K562 (cell line): Measurements from ENCODE around the gene BEX3. TPM values are rescaled to one million over a fixed set of nuclear protein-coding genes. Genes with fewer than 3 reads are reported as not detected.

ENCODE experiments used
- ATAC-seq: fragments of 200-7000 bp; cut with Tn5 transposase; 3 replicates; pipeline ENCODE4 v1.9.1; 2020; ENCODE audit warnings: moderate library complexity
- Bru-seq: library from RNA; stranded (reverse); fragments of 400-500 nt; gene quantifications from one replicate; lab custom pipeline; 2021; lab: Mats Ljungman, UMichigan
- BruChase-seq, 2 experiments: library from RNA; stranded (reverse); fragments of 400-500 nt; gene quantifications; one replicate each; lab custom pipeline; 2021; lab: Mats Ljungman, UMichigan
- BruUV-seq: library from RNA; stranded (reverse); fragments of 400-500 nt; replicated peaks from 2 replicates; lab custom pipeline; 2021; lab: Mats Ljungman, UMichigan
- CTCF ChIA-PET: fragments of 300-600 bp; formaldehyde crosslinking; extraction: SDS; loops from one replicate; lab custom pipeline; 2021; ENCODE audit warnings: low intra/inter-chr PET ratio; lab: Yijun Ruan, JAX
- POLR2A ChIA-PET: fragments of 300-600, 350-650 bp; sonication (Branson Sonifier 250); formaldehyde crosslinking; extraction: SDS; loops from one replicate; lab custom pipeline; 2021; ENCODE audit warnings: antibody characterized with exemption, inconsistent platforms; lab: Yijun Ruan, JAX
- DNase-seq, 4 experiments: peaks; one replicate each; pipeline versions ENCODE4 v3.0.0 to v3.0.0-alpha.2; 2011 to 2018; ENCODE audit warnings: low spot score in 3 of 4, mixed read lengths in 3 of 4; ENCODE audit errors: extremely low read depth in 1 of 4
- FAIRE-seq: peaks from 2 replicates; lab custom pipeline; 2011; peaks lifted over from hg19 to GRCh38; lab: Jason Lieb, UNC
- H2AFZ ChIP-seq: 2 replicates; pipeline ENCODE4 v1.6.0; 2011; ENCODE audit warnings: low read depth, low read length, control low read depth, inconsistent platforms
- H3K27ac ChIP-seq: fragments of 200-600 bp; 3 replicates; pipeline ENCODE4 v1.8.0; 2011; ENCODE audit warnings: low read depth, mild to moderate bottlenecking, control low read depth, inconsistent platforms, low read length, moderate library complexity, mixed read lengths; ENCODE audit errors: extremely low read depth
- H3K27me3 ChIP-seq, 2 experiments: fragments of 300-600 bp in 1 of 2; 2 replicates in 1 of 2; 3 replicates in 1 of 2; pipeline versions ENCODE4 v1.6.0 to v1.8.0; 2011; ENCODE audit warnings: inconsistent platforms in 2 of 2, low read length in 2 of 2, mild to moderate bottlenecking in 1 of 2, mixed read lengths in 1 of 2, moderate library complexity in 1 of 2; ENCODE audit not compliant: control insufficient read depth in 2 of 2, insufficient read depth in 2 of 2
- H3K36me3 ChIP-seq: fragments of 300-600 bp; 3 replicates; pipeline ENCODE4 v1.8.0; 2011; ENCODE audit warnings: mild to moderate bottlenecking, low read length, inconsistent platforms; ENCODE audit not compliant: control insufficient read depth, insufficient read depth
- H3K4me1 ChIP-seq, 2 experiments: fragments of 200-600 bp in 1 of 2; replicated peaks in 1 of 2; 2 replicates in 1 of 2; 3 replicates in 1 of 2; pipeline versions ENCODE4 v1.5.1 to v1.8.0; 2011; ENCODE audit warnings: inconsistent platforms in 2 of 2, low read length in 2 of 2, mild to moderate bottlenecking in 1 of 2, mixed read lengths in 1 of 2, moderate library complexity in 1 of 2; ENCODE audit not compliant: control insufficient read depth in 2 of 2, insufficient read depth in 2 of 2
- H3K4me2 ChIP-seq: 2 replicates; pipeline ENCODE4 v1.6.1; 2011; ENCODE audit warnings: low read length, control low read depth, inconsistent platforms, mixed read lengths; ENCODE audit not compliant: insufficient read depth
- H3K4me3 ChIP-seq: fragments of 200-600 bp; sonication (generic), shearing (Covaris generic); 2 replicates; pipeline ENCODE4 v1.5.1; 2016; ENCODE audit warnings: control low read depth, inconsistent platforms
- H3K79me2 ChIP-seq: fragments of 200-600 bp; 3 replicates; pipeline ENCODE4 v1.8.0; 2011; ENCODE audit warnings: low read length, inconsistent platforms; ENCODE audit not compliant: control insufficient read depth, insufficient read depth
- H3K9ac ChIP-seq, 2 experiments: 2 replicates each; pipeline versions ENCODE4 v1.6.0 to v1.6.1; 2011; ENCODE audit warnings: low read depth in 2 of 2, low read length in 2 of 2, control low read depth in 1 of 2, inconsistent platforms in 1 of 2, mild to moderate bottlenecking in 1 of 2, mixed read lengths in 1 of 2; ENCODE audit not compliant: insufficient read depth in 1 of 2
- H3K9me1 ChIP-seq: one replicate; pipeline ENCODE4 v1.6.0; 2011; ENCODE audit warnings: inconsistent platforms, mild to moderate bottlenecking, low read length, moderate library complexity; ENCODE audit not compliant: control insufficient read depth, insufficient read depth
- H3K9me3 ChIP-seq: replicated peaks from 2 replicates; pipeline ENCODE4 v1.5.1; 2011; ENCODE audit warnings: low read depth, low read length, inconsistent platforms; ENCODE audit not compliant: control insufficient read depth, insufficient read depth
- H4K20me1 ChIP-seq: replicated peaks from 2 replicates; pipeline ENCODE4 v1.6.1; 2011; ENCODE audit warnings: low read length, inconsistent platforms, mixed read lengths; ENCODE audit not compliant: control insufficient read depth, insufficient read depth
- IRF1 ChIP-seq: sonication (generic); formaldehyde crosslinking; IDR thresholded peaks from 2 replicates; pipeline ENCODE4 v1.8.0; 2022; ENCODE audit warnings: missing genetic modification reagents, mild to moderate bottlenecking, borderline replicate concordance
- SNIP1 ChIP-seq: fragments of 450-650 bp; IDR thresholded peaks from 2 replicates; pipeline ENCODE4 v1.7.1; 2017; ENCODE audit warnings: low read depth, mild to moderate bottlenecking
- TCF7L2 ChIP-seq: fragments of 150-350 bp; IDR thresholded peaks from 2 replicates; pipeline ENCODE4 v1.6.1; 2016; ENCODE audit warnings: low read depth, mild to moderate bottlenecking, low read length, moderate library complexity
- TOE1 ChIP-seq, 2 experiments: fragments of 450-650 bp in 1 of 2; sonication (generic) in 1 of 2; formaldehyde crosslinking in 1 of 2; IDR thresholded peaks; 2 replicates each; pipeline versions ENCODE4 v1.7.1 to v1.8.0; 2016 to 2022; ENCODE audit warnings: borderline replicate concordance in 2 of 2, mild to moderate bottlenecking in 2 of 2, antibody characterized with exemption in 1 of 2, inconsistent platforms in 1 of 2, low read depth in 1 of 2, missing genetic modification reagents in 1 of 2, moderate library complexity in 1 of 2
- ZNF586 ChIP-seq: fragments of 450-650 bp; formaldehyde crosslinking; conservative IDR thresholded peaks from 2 replicates; pipeline ENCODE4 v1.4.0; 2020; ENCODE audit warnings: mild to moderate bottlenecking, moderate library complexity
- WGBS: fragments of 100-300 bp; shearing (Covaris generic); methylation state at CpG from one replicate; pipeline ENCODE4 v1.1.6; 2016; ENCODE audit warnings: low coverage, mixed read lengths; ENCODE audit not compliant: insufficient coverage; ENCODE audit errors: missing lambda C conversion rate; 5-methylcytosine and 5-hydroxymethylcytosine counted together
- in situ Hi-C: fragments of 300-500 bp; cut with MboI; formaldehyde crosslinking; loops from 4 replicates; pipeline ENCODE4 v1.15.0; 2018; ENCODE audit warnings: inconsistent platforms, mixed read lengths
- intact Hi-C: fragments of 100-400 bp; cut with micrococcal nuclease; formaldehyde crosslinking; loops from 2 replicates; pipeline ENCODE4 v1.14.2; 2022
- long read RNA-seq, 3 experiments: library from polyadenylated mRNA in 2 of 3; library from RNA in 1 of 3; unstranded in 2 of 3; stranded (forward) in 1 of 3; transcript quantifications; one replicate each; pipeline ENCODE4 v2.0.0, GENCODE V29; 2019 to 2022
- polyA minus RNA-seq, 3 experiments: library from RNA; depleted of rRNA, polyadenylated mRNA; stranded (reverse); fragments of >200 nt; gene quantifications; 2 replicates each; pipeline ENCODE4 v1.2.3, GENCODE V29; 2011
- polyA plus RNA-seq, 8 experiments: library from polyadenylated mRNA; depleted of rRNA in 4 of 8; stranded (reverse) in 5 of 8; unstranded in 3 of 8; fragments of >200 nt; fragmentation: Nextera tagmentation in 2 of 8; fragmentation: Illumina TruSeq in 1 of 8; extraction: Ambion mirVana in 2 of 8; extraction: Trizol in 1 of 8; gene quantifications; 2 replicates each; pipeline versions ENCODE4 v1.2.1 to v1.2.3, GENCODE V29; 2011 to 2014; ENCODE audit warnings: inconsistent platforms in 1 of 8, missing spikeins in 1 of 8
- total RNA-seq, 7 experiments: library from RNA; depleted of rRNA in 6 of 7; stranded (reverse); fragments of >200 nt in 6 of 7; fragmentation: Illumina TruSeq in 2 of 7; extraction: Trizol in 2 of 7; gene quantifications; 2 replicates each; pipeline versions ENCODE4 v1.2.1 to v1.2.3, GENCODE V29; 2011 to 2021; ENCODE audit warnings: low replicate concordance in 1 of 7

BEX3 gene
- total RNA-seq (2011; cell fraction: chromatin; rRNA removed; ENCODE audit: low replicate concordance) = not detected in 2 replicates
- total RNA-seq (2011; cell fraction: nucleolus; rRNA removed) = not detected in 2 replicates
- total RNA-seq (2011; cell fraction: nucleoplasm; rRNA removed) = not detected in 2 replicates
- total RNA-seq (2014; rRNA removed) (not detected in 2 replicates), total RNA-seq (2014; rRNA removed; fragmentation: Illumina TruSeq; extraction: Trizol) (not detected in 2 replicates), total RNA-seq (2015; rRNA removed; fragmentation: Illumina TruSeq; extraction: Trizol) (not detected in 2 replicates), total RNA-seq (2021) (0.47 and 0.58 TPM in 2 replicates), polyA plus RNA-seq (2011; rRNA removed) (not detected in 2 replicates), polyA plus RNA-seq (2014; fragmentation: Illumina TruSeq; extraction: Trizol) (not detected in 2 replicates), polyA plus RNA-seq (2014; fragmentation: Nextera tagmentation; extraction: Ambion mirVana) (not detected), polyA plus RNA-seq (2014; rRNA removed) (0.21 TPM in 1 of 2 replicates, not detected in the other), polyA minus RNA-seq (2011; rRNA and poly(A)+ RNA removed) (not detected in 2 replicates), Bru-seq, nascent RNA (percentile 20 among the genes with signal in this experiment), BruChase-seq, experiment 1, labeled RNA remaining after a 2-hour chase (percentile 21 among the genes with signal in this experiment), BruChase-seq, experiment 2, labeled RNA remaining after a 6-hour chase (percentile 38 among the genes with signal in this experiment)
- 0.09 TPM in 1 of 2 replicates, not detected in the other for polyA plus RNA-seq (2011; cell fraction: cytosol; rRNA removed)
- not detected in 2 replicates for polyA plus RNA-seq (2011; cell fraction: nucleus; rRNA removed)
- not detected in 2 replicates for polyA plus RNA-seq (2012)
- polyA minus RNA-seq (2011; cell fraction: cytosol; rRNA and poly(A)+ RNA removed) = not detected in 2 replicates
- polyA minus RNA-seq (2011; cell fraction: nucleus; rRNA and poly(A)+ RNA removed) = not detected in 2 replicates
- long read RNA-seq, experiment 1 = 0 reads
- long read RNA-seq, experiment 2 = 0 reads
- long read RNA-seq, experiment 3 = 0 reads

- Histone ChIP-seq H3K36me3 (no peaks in the 10 kb centered on the region), H3K9ac (no peak within 1 kb of the TSS), H3K4me3 (no peak within 1 kb of the TSS), H3K4me1 (no peaks in the 10 kb centered on the region), H3K9me3 (no peaks in the 10 kb centered on the region), H3K4me2 (no peak within 1 kb of the TSS), H2AFZ (no peak within 1 kb of the TSS), H3K27me3 (no peaks in the 10 kb centered on the region), H4K20me1 (no peaks in the 10 kb centered on the region), H3K9me1 (no peaks in the 10 kb centered on the region), H3K79me2 (no peaks in the 10 kb centered on the region), H3K27ac (no peak within 1 kb of the TSS)
- no TSS peak for BruUV-seq
- in situ Hi-C loops = no loop called here
- 43% methylated on average over 6 of the region's 62 CpGs for WGBS
- ChIA-PET POLR2A (no interaction called here), CTCF (no interaction called here)
- DNase-seq (no peak), FAIRE-seq (no peak), ATAC-seq (no peak)
- intact Hi-C loops = no loop called here
- no peak for TF ChIP-seq TCF7L2
- no peak for TF ChIP-seq TOE1 (IDR thresholded peaks at IDR 0.05; ENCODE audit: borderline replicate concordance)
- TF ChIP-seq TOE1 (CRISPR knock-in tag; IDR thresholded peaks at IDR 0.05; ENCODE audit: borderline replicate concordance, low read depth) = no peak
- no peak for TF ChIP-seq SNIP1
- no peak for TF ChIP-seq IRF1 (CRISPR knock-in tag)
- TF ChIP-seq ZNF586 (CRISPR knock-in tag) = no peak
Observed at GRCh38 chrX:103376118-103376978, at the start of gene BEX3. BEX3 (plus strand) TSS chrX:103376538; CDS start chrX:103377522, 984 bp downstream.
